T-helper 17 cell (primary cell): ENCODE data around the gene RBFA. TPM values are rescaled to one million over a fixed set of nuclear protein-coding genes. Genes with fewer than 3 reads are reported as not detected.
A peak's percentile ranks its signal among the peaks of the same experiment; 100 is the strongest.
"Not testable (repeated sequence)": the region's sequence is repeated elsewhere in the genome, so short reads cannot be mapped to it uniquely, and the experiment has no call there.

ENCODE experiments used
- ATAC-seq: fragments of 150-1000 bp; cut with Tn5 transposase; 2 replicates; pipeline ENCODE4 v1.10.0; 2021; ENCODE audit warnings: mild to moderate bottlenecking, moderate library complexity
- DNase-seq, 3 donors: peaks; one replicate each; pipeline versions ENCODE4 v3.0.0 to v3.0.0-alpha.2; 2020 to 2021
- H3K9me3 ChIP-seq: one replicate; pipeline ENCODE4 v1.7.0; 2013; ENCODE audit warnings: low read length, mild to moderate bottlenecking; ENCODE audit not compliant: control insufficient read depth, poor library complexity, severe bottlenecking
- H3K27ac Mint-ChIP-seq: one replicate; pipeline ENCODE4 v1.8.0; 2022; ENCODE audit warnings: mild to moderate bottlenecking, moderate library complexity, mixed read lengths
- H3K27me3 Mint-ChIP-seq: one replicate; pipeline ENCODE4 v1.8.0; 2022; ENCODE audit warnings: mixed read lengths
- H3K36me3 Mint-ChIP-seq: one replicate; pipeline ENCODE4 v1.8.0; 2022; ENCODE audit warnings: low read depth, mixed read lengths
- H3K4me1 Mint-ChIP-seq: one replicate; pipeline ENCODE4 v1.8.0; 2022; ENCODE audit warnings: mild to moderate bottlenecking, mixed read lengths
- H3K4me3 Mint-ChIP-seq: one replicate; pipeline ENCODE4 v1.8.0; 2022; ENCODE audit warnings: mild to moderate bottlenecking, moderate library complexity, mixed read lengths
- total RNA-seq, 4 donors: library from RNA in 2 of 4; stranded (reverse) in 2 of 4; gene quantifications; one replicate each; pipeline ENCODE4 v1.2.3 and lab custom pipeline; 2022 to 2026

Gene RBFA
- total RNA-seq, 2 donors from 2014 or later, result 15.0 to 16.1 TPM

- DNase-seq (no peak), ATAC-seq (no peak)
- H3K27me3 Mint-ChIP-seq, result no peaks in the 10 kb centered on the region
- no peak overlapping the region for H3K4me3 Mint-ChIP-seq
- H3K4me1 Mint-ChIP-seq, result no peaks in the 10 kb centered on the region
- H3K9me3 ChIP-seq, result no peaks in the 10 kb centered on the region
- H3K27ac Mint-ChIP-seq, result no peak overlapping the region
- H3K36me3 Mint-ChIP-seq, result peaks cover 4% of the 10 kb centered on the region
Measured at GRCh38 chr18:80006724-80007123, 27.5 kb upstream of the RBFA start.

GRCh38 chr18:80009661-80010550 is 24.3 kb upstream of the RBFA start:
- Mint-ChIP-seq H3K36me3 (peaks cover under 1% of the 10 kb centered on the region), H3K4me1 (no peaks in the 10 kb centered on the region)
- H3K9me3 ChIP-seq, result no peaks in the 10 kb centered on the region

GRCh38 chr18:80010551-80010906 is 23.7 kb upstream of the RBFA start:
- DNase-seq, result no peak
- no peaks in the 10 kb centered on the region for H3K9me3 ChIP-seq
- Mint-ChIP-seq H3K27me3 (no peaks in the 10 kb centered on the region), H3K36me3 (no peaks in the 10 kb centered on the region), H3K27ac (no peak overlapping the region), H3K4me1 (no peaks in the 10 kb centered on the region), H3K4me3 (no peak overlapping the region)
- no peak for ATAC-seq

More at GRCh38 chr18:80009661-80010550, 24.3 kb upstream of the RBFA start:
- H3K4me3 Mint-ChIP-seq, result no peak overlapping the region
- no peak for ATAC-seq
- H3K27ac Mint-ChIP-seq, result no peak overlapping the region
- no peak for DNase-seq
- no peaks in the 10 kb centered on the region for H3K27me3 Mint-ChIP-seq

GRCh38 chr18:80011496-80012137 is 22.6 kb upstream of the RBFA start:
- not testable (repeated sequence) for H3K4me1 Mint-ChIP-seq, H3K9me3 ChIP-seq, H3K36me3 Mint-ChIP-seq, DNase-seq, H3K27ac Mint-ChIP-seq, H3K4me3 Mint-ChIP-seq, ATAC-seq, H3K27me3 Mint-ChIP-seq

- H3K27ac Mint-ChIP-seq, result no peak overlapping the region
- no peak for ATAC-seq
- H3K4me1 Mint-ChIP-seq, result no peaks in the 10 kb centered on the region
- H3K9me3 ChIP-seq, result no peaks in the 10 kb centered on the region
- no peaks in the 10 kb centered on the region for H3K36me3 Mint-ChIP-seq
- no peak overlapping the region for H3K4me3 Mint-ChIP-seq
- DNase-seq, result no peak
- no peaks in the 10 kb centered on the region for H3K27me3 Mint-ChIP-seq
Measured at GRCh38 chr18:80012714-80013113, 21.5 kb upstream of the RBFA start.

- Mint-ChIP-seq H3K36me3 (peaks cover 2% of the 10 kb centered on the region), H3K4me1 (no peaks in the 10 kb centered on the region), H3K27ac (no peak overlapping the region), H3K4me3 (no peak overlapping the region), H3K27me3 (no peaks in the 10 kb centered on the region)
- DNase-seq (no peak), ATAC-seq (no peak)
- peaks cover 31% of the 10 kb centered on the region for H3K9me3 ChIP-seq
Measured at GRCh38 chr18:80022613-80023012, 11.6 kb upstream of the RBFA start.

- peaks cover 31% of the 10 kb centered on the region for H3K9me3 ChIP-seq
- no peak overlapping the region for H3K4me3 Mint-ChIP-seq
- DNase-seq (no peak), ATAC-seq (no peak)
- no peaks in the 10 kb centered on the region for H3K4me1 Mint-ChIP-seq
- H3K36me3 Mint-ChIP-seq, result peaks cover under 1% of the 10 kb centered on the region
- no peak overlapping the region for H3K27ac Mint-ChIP-seq
- H3K27me3 Mint-ChIP-seq, result no peaks in the 10 kb centered on the region
Measured at GRCh38 chr18:80023173-80023572, 11.1 kb upstream of the RBFA start.

GRCh38 chr18:80026363-80026762 is 7.9 kb upstream of the RBFA start:
- H3K27me3 Mint-ChIP-seq, result no peaks in the 10 kb centered on the region

GRCh38 chr18:80027719-80028118 is 6.5 kb upstream of the RBFA start:
- H3K36me3 Mint-ChIP-seq, H3K4me3 Mint-ChIP-seq, H3K27ac Mint-ChIP-seq, ATAC-seq, DNase-seq, H3K4me1 Mint-ChIP-seq, H3K27me3 Mint-ChIP-seq: not testable (repeated sequence)
- H3K9me3 ChIP-seq, result peaks cover 24% of the 10 kb centered on the region

More at GRCh38 chr18:80026363-80026762, 7.9 kb upstream of the RBFA start:
- Mint-ChIP-seq H3K4me3 (no peak overlapping the region), H3K4me1 (no peaks in the 10 kb centered on the region), H3K27ac (no peak overlapping the region), H3K36me3 (no peaks in the 10 kb centered on the region)
- DNase-seq (no peak), ATAC-seq (no peak)
- H3K9me3 ChIP-seq, result peaks cover 34% of the 10 kb centered on the region

- DNase-seq (no peak), ATAC-seq (no peak)
- H3K27me3 Mint-ChIP-seq, result no peaks in the 10 kb centered on the region
- no peak overlapping the region for H3K4me3 Mint-ChIP-seq
- peaks cover 19% of the 10 kb centered on the region for H3K9me3 ChIP-seq
- peaks cover 6% of the 10 kb centered on the region for H3K4me1 Mint-ChIP-seq
- no peak overlapping the region for H3K27ac Mint-ChIP-seq
- H3K36me3 Mint-ChIP-seq, result no peaks in the 10 kb centered on the region
Measured at GRCh38 chr18:80029690-80030089, 4.5 kb upstream of the RBFA start.

- Mint-ChIP-seq H3K4me3 (peak overlapping the region; percentile 78), H3K27me3 (no peaks in the 10 kb centered on the region), H3K27ac (peak overlapping the region; percentile 59), H3K36me3 (peaks cover 3% of the 10 kb centered on the region), H3K4me1 (peaks cover 23% of the 10 kb centered on the region)
- ATAC-seq, result peak; percentile 63
- peaks cover 8% of the 10 kb centered on the region for H3K9me3 ChIP-seq
- DNase-seq, result peak; percentile 65 to 72 (median 70)
Measured at GRCh38 chr18:80033181-80034067, 810 bp upstream of the RBFA start.

- ATAC-seq, result no peak
- H3K36me3 Mint-ChIP-seq, result peaks cover 5% of the 10 kb centered on the region
- peak overlapping the region; percentile 59 for H3K27ac Mint-ChIP-seq
- no peaks in the 10 kb centered on the region for H3K27me3 Mint-ChIP-seq
- no peak for DNase-seq
- H3K4me3 Mint-ChIP-seq, result peak overlapping the region; percentile 78
- H3K9me3 ChIP-seq, result peaks cover 5% of the 10 kb centered on the region
- peaks cover 23% of the 10 kb centered on the region for H3K4me1 Mint-ChIP-seq
Measured at GRCh38 chr18:80034852-80035406, 695 bp downstream of the RBFA start.

GRCh38 chr18:80035997-80036396 is 1.8 kb downstream of the RBFA start:
- H3K4me1 Mint-ChIP-seq, result peaks cover 23% of the 10 kb centered on the region
- H3K27me3 Mint-ChIP-seq, result no peaks in the 10 kb centered on the region
- DNase-seq (no peak), ATAC-seq (no peak)
- peak overlapping the region; percentile 78 for H3K4me3 Mint-ChIP-seq
- peaks cover 5% of the 10 kb centered on the region for H3K9me3 ChIP-seq
- peaks cover 5% of the 10 kb centered on the region for H3K36me3 Mint-ChIP-seq
- H3K27ac Mint-ChIP-seq, result no peak overlapping the region
